Endometrial microvascular endothelial cells (primary cell): Measurements from ENCODE around the gene RELN. TPM values are rescaled to one million over a fixed set of nuclear protein-coding genes. Genes with fewer than 3 reads are reported as not detected.
"Not testable (repeated sequence)": the region's sequence is repeated elsewhere in the genome, so short reads cannot be mapped to it uniquely, and the experiment has no call there.

Source experiments
- in situ Hi-C: cut with HindIII; loops from 2 replicates; pipeline ENCODE4 v1.10.0; 2017; ENCODE audit warnings: low sequenced_read_pairs, low pct_unique_long_range_greater_than_20kb; ENCODE audit errors: inconsistent ontology term
- total RNA-seq: library from RNA; depleted of rRNA; stranded (reverse); fragments of >200 nt; gene quantifications from one replicate; pipeline ENCODE4 v1.2.3, GENCODE V29; 2015; ENCODE audit errors: inconsistent ontology term

RELN gene
- 1.2 TPM for total RNA-seq

DNA sequence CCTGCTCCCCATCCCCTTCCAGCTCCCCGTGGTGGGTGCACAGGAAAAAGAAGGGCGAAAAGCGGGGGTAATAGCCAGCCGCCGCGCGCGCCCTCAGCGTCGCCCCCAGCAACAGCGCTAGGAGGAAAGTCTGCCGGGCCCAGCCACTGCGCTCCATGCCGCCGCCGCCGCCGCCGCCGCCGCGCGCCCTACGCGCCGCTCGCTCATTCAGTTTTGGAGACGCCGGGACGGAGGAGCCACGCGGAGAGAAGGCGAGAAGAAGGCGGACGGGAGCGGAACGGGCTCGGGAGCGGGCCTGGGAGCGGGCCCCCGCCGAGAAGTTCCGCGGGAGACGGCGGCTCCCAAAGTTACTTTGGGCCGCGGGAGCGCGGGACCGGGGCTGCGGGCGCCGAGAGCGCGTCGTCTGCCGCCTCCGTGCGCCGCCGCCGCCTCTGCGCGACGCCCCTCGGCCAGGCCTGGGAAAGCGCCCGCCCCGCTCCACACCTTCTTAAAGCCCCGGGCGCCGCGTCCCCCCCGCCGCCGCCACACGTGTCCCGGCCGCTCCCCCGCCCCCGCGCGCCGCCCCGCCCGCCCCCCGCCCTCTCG lies at the start of gene RELN:
RELN (minus strand) TSS at position 459 of the 585 bp plus-strand sequence; CDS start at position 157, 302 bp downstream.
- in situ Hi-C loops = no loop called here

DNA sequence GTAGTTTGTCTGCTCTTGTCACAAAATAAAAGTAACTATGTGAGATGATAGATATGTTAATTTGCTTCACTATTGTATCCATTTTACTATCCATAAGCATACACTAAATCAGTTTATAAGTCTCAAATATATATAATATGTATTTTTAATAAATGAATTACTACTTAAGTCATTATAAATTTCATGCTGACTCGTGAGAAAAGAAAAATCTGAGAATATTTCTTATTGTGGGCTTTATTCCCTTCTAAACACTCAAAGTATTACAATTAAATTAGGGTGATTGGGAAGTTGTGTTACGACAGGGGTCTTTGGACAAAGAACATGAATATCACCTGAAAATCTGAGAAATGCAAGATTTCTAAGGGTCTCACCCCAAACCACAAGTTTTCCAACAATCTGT lies 48.7 kb upstream of the RELN start:
- in situ Hi-C loops = no loop called here

DNA sequence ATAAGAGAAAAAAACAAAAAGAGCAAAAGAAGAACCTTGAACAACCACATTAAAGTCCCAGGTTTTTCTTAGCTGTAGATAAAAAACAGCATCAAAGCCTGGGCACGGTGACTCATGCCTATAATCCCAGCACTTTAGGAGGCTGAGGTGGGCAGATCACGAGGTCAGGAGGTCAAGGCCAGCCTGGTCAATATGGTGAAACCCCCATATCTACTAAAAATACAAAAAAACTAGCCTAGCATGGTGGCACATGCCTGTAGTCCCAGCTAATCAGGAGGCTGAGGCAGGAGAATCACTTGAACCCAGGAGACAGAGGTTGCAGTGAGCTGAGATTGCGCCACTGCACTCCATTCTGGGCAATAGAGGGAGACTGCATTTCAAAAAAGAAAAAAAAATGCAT lies 47.4 kb upstream of the RELN start:
- in situ Hi-C loops = not testable (repeated sequence)

DNA sequence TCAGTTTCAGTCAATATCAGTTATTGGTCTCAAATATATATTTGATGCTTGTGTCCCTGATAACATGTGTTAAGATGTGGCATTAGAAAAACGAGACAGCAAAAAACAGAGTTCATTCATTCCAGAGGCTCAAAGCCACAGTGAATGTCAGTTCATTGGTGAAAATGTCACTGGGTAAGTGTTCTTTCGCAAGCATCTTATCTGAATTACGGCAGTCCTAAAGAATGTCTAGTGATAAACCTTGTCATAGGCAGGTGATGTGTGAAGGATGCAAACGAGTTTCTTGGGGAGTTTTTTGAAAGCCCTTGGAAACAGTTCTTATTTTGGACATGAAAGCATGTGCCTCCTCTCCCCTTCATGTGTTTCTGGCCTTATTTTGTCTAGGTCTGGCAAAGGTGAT lies 45.9 kb upstream of the RELN start:
- in situ Hi-C loops = no loop called here

DNA sequence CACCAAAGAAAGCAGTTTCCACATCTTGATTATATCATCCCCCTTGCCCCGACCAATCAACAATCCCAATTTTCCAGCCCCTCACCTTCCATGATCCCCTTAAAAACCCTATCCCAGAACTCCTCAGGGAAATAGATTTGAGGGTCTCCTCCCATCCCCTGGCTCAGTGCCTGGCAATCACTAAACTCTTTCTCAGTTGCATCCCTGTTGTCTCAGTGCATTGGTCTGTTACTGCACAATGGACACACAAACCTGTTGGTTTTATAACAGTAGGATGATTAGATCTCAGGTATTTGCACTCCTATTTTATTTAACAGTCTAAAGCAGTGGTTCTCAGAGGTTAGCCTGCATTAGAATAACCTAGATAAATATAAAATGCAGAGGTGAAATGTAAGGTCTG lies 45.2 kb upstream of the RELN start:
- in situ Hi-C loops = no loop called here

DNA sequence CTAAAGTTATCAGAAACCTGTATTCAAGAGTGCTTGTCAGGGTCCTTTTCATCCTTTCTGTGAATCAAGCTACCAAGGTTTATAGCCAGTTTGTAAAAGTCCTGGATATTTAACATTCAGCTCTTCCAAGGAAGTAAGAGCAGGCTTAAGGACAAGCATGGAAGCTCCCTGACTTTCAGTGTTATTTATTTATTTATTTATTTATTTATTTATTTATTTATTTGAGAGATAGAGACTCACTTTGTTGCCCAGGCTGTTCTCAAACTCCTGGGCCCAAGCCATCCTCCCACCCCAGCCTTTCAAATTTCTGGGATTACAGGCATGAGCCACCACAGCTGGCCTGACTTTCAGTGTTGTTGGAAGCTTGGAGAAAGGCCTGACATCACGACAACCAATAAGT lies 44.4 kb upstream of the RELN start:
- in situ Hi-C loops = no loop called here

DNA sequence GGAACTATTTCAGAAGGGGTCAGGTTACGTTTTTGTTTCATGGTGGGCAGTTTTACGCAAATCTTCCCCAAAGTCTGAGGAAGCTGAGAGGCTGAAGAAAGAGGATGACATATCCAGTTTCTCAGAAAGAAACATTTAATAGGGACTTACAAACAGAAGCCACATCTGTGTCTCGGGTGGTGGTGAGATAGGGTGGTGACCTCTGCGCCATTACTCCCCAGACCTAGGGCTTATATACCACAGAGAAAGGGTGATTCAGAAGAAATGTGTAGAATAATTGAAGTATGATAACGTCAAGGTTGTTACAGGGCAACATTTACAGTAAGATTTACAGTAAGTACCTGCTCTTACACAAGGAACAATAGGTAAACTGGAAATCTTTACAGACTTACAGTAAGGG lies 43.0 kb upstream of the RELN start:
- in situ Hi-C loops = no loop called here

DNA sequence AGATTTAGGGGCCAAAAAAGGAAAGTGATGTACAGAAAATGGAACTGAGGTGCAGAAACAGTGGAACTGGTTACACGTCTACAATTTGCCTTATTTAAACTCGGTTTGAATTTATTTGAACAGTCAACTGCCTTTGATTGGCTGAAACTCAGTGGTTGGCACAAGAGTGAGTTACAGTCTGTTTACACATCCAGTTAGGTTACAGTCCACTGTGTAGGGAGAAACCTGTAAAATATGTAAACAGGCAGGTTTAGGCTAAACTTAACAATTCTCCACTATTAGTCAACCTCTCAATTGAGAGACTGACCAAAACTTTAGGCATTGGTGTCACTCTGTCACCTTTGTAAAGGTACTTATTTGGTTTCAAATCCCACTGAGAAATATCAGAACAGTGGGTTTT lies 40.3 kb upstream of the RELN start:
- in situ Hi-C loops = no loop called here

DNA sequence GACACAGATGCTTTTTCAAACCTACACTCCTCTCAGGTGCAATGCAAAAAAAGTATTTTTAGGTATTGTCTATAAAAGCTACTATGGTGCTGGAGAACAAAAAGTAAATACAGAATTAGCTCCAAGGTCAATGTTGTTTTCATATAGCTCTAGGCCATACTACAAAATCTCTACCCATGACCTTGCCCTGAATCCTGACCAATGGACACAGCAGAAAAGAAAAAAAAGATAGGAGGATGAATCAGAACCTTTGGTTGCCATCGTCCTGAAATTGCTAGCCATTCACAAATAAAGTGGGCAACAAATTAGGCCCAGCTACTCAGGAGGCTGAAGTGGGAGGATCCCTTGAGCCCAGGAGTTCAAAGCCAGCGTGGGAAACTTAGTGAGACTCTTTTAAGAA lies 35.2 kb upstream of the RELN start:
- in situ Hi-C loops = no loop called here

DNA sequence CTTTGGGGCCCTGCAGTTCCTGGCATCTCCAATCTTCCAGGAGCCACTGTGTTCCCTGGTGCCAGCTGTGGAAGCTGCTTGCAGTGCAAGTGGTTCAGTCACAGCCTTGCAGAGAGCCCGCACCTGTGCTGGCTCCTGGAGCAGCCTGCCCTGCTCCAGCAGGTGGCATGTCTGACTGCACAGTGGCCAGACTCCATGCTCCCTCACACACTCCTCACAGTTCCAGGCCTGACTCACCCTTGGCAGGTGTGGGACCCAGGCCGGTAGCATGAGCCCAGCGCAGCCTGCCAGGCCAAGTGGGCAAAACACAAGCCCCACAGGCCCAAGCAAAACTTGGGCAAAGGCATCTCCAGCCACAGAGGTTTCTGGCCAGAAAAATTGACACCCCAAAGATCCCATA lies 33.6 kb upstream of the RELN start:
- in situ Hi-C loops = no loop called here

DNA sequence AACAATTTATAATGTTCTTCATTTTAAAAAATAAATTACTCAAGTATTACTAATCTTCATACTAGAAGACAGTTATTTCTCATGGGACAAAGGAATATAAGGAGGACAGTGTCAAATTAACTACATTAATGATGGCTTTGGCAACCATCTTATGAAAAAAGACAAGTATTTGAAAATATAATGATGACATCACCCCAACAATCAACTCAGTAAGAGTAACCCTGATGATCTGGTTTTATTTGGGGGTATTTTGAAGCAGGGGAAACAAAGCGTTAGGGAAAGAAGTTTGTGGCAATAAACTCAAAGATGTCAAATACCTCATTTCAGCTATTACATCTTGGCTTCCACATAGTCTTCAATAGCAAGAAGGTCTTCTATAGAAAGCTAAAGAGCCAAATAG lies 29.0 kb upstream of the RELN start:
- in situ Hi-C loops = no loop called here

DNA sequence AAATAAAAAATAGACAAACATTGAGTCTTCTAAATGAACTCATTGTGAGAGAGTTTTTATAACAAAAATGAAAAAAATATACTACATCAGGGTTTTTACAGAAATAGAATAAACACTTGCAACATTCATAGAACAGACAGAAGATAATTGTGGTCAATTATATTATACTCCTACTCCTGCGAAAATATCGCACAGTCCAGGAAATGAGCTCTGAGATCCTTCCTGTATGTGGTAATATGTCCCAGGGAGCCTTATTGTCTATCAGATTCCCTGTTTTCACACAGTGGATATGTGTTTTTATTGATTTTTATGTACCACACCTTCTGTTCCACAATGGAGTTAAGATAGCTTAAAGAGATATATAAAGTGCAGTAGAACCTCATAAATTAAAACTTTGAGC lies 27.5 kb upstream of the RELN start:
- in situ Hi-C loops = no loop called here

DNA sequence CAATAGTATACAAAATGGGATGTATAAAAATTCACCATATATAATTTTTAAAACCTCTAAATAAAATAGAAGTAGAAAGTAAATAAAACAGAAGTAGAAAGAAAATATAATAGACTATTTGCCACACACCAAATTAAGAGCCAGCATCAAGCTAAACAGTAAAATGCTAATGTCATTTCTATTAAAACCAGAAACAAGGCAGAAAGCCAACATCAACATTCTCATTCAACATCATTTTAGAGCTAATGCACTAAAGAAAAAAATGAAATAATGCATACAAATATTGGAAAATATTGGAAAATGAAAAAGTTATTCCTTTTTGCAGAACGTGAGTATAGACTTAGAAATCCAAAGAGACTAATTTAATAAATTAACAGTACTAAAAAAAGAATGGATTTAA lies 23.4 kb upstream of the RELN start:
- in situ Hi-C loops = no loop called here

DNA sequence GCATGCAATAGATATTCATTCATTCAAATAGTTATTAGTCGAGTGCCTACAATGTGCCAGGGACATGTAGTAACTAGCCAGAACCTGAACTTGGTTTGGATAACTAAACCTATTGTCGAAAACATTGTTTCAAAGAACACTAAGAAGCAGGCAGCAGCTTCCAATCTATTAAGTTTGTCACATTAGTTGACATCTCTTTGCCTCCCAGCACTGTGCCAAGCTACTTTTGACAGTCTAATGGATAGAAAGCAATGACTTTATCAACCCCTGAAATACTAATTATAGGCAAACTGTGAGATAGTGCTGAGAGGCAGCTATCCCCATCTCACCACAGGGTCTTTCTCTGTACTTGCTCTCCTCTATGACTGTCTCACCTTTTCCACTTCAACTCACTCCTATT lies 22.4 kb upstream of the RELN start:
- in situ Hi-C loops = no loop called here

DNA sequence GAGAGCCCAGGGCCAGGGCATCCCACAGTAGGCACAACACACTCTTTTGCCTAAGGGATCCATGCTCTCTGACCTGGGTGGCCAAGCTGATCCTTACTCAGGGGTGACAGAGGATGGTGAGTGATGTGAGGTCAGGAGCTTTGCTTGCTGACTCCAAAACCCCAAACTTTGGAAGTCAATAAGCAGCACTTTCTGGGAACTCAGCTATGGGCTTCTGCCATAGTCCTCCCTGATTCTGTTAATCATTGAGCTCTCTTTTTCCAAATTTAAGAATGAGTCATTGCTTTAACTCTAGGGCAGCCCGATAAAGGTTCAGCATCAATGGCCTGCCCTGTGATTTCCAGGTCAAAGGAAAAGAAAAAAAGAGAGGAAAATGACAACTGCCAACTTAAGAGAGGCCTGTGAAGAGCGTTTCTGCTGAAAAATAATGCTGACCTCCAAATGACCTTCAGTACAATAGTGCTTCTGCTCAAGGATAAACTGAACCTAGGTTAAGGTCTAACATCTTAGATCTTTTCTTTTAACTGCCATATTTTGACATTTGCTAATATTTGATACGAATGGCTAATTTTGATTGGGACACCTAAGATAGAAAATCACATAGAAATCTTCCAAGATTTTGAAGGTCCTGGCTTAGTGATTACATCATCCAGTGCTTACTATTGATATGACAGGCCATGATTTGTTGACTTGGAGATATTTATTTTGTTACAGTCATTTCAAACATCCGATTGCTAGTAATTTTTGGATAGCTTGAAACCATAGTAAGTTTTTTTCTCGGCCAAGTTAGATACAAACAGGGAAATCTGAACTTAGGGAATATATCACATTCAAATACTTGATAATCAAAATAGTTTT lies 20.8 kb upstream of the RELN start:
- in situ Hi-C loops = no loop called here

DNA sequence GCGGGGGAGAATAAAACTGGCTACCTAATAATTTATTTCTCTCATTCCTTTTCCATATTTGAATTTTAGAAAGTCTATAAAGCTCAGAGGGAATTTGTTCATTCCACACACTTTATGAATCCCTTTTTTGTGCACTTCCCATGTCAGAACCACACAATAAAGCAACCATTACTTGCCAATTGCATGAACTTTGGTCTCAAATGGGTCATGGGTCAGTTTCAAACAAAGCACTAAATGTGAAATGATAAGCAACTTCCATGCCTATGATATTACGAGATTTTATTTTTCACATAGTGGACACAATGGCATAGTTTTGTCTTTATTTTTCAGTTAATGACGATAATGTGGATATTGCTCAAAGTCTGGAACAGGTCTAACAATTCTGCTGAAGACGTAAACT lies 18.6 kb upstream of the RELN start:
- in situ Hi-C loops = no loop called here

DNA sequence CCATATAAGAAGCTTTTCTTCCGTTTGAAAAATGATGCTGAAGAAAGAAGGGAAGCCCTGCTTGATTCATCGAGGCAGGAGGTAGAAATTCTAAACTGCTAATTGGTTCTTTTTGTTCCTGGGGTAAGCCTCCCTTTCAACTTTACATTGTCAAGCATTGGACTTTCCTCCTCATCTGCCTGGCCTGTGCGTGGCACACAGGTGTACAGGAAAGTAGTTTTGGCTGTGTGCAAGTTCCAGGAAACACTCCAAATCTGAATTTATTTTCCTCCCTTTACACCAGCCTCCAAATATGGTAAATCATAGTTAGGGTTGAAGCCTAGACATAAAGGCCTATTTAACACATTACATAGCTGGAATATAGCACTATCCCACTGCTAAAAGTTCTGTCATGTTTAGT lies 18.2 kb upstream of the RELN start:
- in situ Hi-C loops = no loop called here

DNA sequence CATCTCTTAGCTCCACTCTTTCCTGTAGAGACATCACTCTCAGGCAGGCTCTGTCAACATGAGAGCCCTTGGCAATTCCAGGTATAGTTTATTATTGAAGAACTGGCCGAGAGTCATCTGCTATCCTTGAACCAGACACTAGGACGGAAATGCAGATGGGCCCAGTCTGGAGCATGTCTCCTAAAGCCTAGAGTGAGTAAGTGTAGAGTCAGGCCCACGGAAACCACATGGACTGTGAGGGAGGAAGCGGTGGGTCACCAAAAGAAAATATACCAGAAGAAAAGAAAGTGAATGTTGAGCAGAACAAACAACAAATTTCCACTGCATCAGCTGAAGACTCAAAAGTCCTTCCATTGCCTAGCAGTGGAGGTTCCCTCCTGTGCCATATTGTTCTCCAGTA lies 15.7 kb upstream of the RELN start:
- in situ Hi-C loops = no loop called here

DNA sequence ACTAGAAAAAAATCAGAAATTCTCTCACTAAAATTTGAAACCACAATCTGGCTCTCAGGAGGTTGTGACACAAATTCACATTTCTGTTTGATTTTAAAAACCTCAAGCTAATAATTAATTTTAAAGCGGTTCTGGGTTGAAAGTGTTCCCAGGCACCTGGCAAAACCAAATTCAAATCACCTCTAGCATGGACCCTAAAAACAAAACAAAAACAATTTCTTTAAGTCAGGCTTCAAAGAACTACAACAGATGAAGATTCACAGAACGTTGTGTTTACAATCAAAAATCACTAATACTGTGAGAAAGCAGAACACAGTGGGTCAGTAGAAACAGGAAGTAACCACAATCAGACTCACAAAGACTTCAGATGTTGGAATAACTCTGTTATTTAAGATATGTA lies 7.2 kb upstream of the RELN start:
- in situ Hi-C loops = no loop called here

DNA sequence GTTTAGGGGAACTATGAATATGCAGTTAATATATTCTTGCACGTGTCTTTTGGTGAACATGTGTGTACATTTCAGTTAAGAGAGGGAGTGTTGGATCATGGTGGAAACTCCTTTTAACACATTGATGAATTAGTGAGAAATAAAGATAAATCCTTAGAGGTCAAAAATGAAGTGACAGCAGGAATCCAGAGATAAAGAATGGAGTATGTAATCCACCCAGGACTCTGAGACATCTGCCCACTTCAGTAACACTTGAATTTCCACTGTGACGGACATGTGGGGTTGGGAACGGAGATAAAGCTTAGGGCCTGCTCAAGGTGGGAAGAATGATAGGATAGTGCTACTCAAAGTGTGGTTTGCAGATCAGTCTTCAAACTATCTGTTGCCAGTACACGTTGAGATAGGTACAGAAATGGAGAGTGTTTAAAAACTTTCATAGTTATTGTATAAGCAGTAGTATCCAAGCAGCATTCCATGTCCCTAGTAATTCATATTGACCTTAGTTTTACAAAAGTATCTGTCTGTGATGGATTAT lies 6.6 kb upstream of the RELN start:
- in situ Hi-C loops = no loop called here
